HK-2 (cell line): ENCODE data around the gene TTC34.

Source experiments
- DNase-seq: peaks from one replicate; pipeline ENCODE4 v3.0.0-alpha.2; 2018; ENCODE audit not compliant: unreplicated experiment

TTC34 gene

GRCh38 chr1:2830761-2831425 lies 29.4 kb upstream of the TTC34 start:
- DNase-seq: no peak

GRCh38 chr1:2829846-2830615 lies 28.5 kb upstream of the TTC34 start:
- DNase-seq: no peak

- DNase-seq: no peak
Observed at GRCh38 chr1:2828586-2829250, 27.2 kb upstream of the TTC34 start.

- DNase-seq: no peak
Observed at GRCh38 chr1:2826736-2827292, 25.3 kb upstream of the TTC34 start.

- no peak for DNase-seq
Observed at GRCh38 chr1:2826316-2826715, 24.8 kb upstream of the TTC34 start.

- no peak for DNase-seq
Observed at GRCh38 chr1:2825487-2826189, 24.1 kb upstream of the TTC34 start.

- DNase-seq: no peak
Observed at GRCh38 chr1:2824999-2825398, 23.5 kb upstream of the TTC34 start.

GRCh38 chr1:2823921-2824610 lies 22.6 kb upstream of the TTC34 start:
- DNase-seq: no peak

GRCh38 chr1:2822621-2823145 lies 21.2 kb upstream of the TTC34 start:
- no peak for DNase-seq

- DNase-seq: peak; percentile 26
Observed at GRCh38 chr1:2821966-2822620, 20.6 kb upstream of the TTC34 start.

GRCh38 chr1:2821373-2821955 lies 20.0 kb upstream of the TTC34 start:
- DNase-seq: no peak

- DNase-seq: no peak
Observed at GRCh38 chr1:2820731-2821372, 19.4 kb upstream of the TTC34 start.

- no peak for DNase-seq
Observed at GRCh38 chr1:2819831-2820730, 18.6 kb upstream of the TTC34 start.

- DNase-seq: no peak
Observed at GRCh38 chr1:2819429-2819828, 17.9 kb upstream of the TTC34 start.

GRCh38 chr1:2817784-2818564 lies 16.5 kb upstream of the TTC34 start:
- DNase-seq: no peak

GRCh38 chr1:2816786-2817185 lies 15.3 kb upstream of the TTC34 start:
- DNase-seq: no peak

- DNase-seq: no peak
Observed at GRCh38 chr1:2815551-2815950, 14.1 kb upstream of the TTC34 start.
